DMS79 (cell line): ENCODE measurements around the gene EEF1B2.
"Not testable (repeated sequence)": the region's sequence is repeated elsewhere in the genome, so short reads cannot be mapped to it uniquely, and the experiment has no call there.

Source experiments
- DNase-seq: peaks from one replicate; lab custom pipeline; 2025; lab: John Stamatoyannopoulos, UW

EEF1B2 gene

DNA sequence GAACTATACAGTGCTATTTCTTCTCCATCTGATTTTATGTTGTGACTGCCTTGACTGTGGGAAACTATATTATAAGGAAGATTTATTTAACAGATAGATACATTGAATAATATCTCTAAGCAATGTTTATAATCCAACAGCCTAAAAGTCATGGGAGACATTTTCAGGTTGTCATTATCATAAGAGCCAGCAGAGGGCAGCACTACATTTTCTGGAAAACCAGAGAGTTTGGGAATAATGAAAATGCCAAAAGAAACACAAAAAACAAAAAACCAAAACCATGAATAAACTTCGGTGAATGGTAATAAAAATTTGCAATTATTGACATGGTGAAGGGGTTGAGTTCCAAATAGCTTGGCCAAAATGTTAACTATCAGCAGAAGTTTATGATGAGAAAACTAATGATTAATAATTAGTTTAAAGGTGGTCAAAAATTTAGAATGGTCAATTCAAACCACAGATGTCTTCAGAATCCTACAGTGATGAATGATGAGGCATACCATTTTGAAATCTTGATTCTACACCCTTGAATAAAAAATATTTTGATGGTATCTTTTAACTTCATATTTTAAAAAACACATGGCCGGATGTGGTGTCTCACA, 4.7 kb downstream of the EEF1B2 start:
- DNase-seq, result no peak

DNA sequence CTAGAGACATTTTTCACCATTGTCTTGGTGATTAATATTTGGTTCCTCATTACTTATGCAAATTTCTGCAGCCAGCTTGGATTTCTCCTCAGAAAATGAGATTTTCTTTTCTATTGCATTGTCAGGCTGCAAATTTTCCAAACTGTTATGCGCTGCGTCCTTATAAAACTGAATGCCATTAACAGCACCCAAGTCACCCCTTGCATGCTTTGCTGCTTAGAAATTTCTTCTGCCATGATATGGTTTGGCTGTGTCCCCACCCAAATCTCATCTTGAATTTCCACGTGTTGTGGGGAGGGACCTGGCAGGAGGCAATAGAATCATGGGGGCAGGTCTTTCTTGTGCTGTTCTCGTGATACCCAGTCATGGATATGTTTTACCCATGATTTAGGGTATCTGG, 8.5 kb downstream of the EEF1B2 start:
- DNase-seq, result not testable (repeated sequence)

DNA sequence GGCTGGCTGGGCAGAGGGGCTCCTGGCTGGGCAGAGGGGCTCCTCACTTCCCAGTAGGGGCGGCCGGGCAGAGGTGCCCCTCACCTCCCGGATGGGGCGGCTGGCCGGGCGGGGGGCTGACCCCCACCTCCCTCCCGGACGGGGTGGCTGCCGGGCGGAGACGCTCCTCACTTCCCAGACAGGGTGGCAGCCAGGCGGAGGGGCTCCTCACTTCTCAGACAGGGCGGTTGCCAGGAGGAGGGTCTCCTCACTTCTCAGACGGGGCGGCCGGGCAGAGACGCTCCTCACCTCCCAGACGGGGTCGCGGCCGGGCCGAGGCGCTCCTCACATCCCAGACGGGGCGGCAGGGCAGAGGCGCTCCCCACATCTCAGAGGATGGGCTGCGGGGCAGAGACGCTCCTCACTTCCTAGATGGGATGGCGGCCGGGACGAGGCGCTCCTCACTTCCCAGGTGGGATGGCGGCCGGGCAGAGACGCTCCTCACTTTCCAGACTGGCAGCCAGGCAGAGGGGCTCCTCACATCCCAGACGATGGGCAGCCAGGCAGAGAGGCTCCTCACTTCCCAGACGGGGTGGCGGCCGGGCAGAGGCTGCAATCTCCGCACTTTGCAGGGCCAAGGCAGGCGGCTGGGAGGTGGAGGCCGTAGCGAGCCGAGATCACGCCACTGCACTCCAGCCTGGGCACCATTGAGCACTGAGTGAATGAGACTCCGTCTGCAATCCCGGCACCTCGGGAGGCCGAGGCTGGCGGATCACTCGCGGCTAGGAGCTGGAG, 12.1 kb downstream of the EEF1B2 start:
- DNase-seq, result not testable (repeated sequence)

DNA sequence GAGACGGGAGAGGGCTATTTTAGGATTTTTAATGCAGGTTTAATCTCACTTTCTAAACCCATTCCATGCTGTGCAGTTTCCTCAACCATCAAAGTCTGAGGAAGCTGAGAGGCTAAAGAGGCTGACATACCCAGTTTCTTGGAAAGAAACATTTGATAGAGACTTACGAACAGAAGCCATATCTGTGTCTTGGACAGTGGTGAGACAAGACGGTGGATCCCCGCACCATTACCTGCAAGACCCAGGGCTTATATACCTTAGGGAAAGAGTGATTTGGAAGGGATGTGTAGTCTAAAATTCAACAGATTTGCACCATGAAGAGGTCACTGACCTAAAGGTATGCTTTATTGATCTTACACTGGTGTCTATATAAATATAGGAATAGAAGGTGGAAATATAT, 13.5 kb downstream of the EEF1B2 start:
- DNase-seq, result no peak

DNA sequence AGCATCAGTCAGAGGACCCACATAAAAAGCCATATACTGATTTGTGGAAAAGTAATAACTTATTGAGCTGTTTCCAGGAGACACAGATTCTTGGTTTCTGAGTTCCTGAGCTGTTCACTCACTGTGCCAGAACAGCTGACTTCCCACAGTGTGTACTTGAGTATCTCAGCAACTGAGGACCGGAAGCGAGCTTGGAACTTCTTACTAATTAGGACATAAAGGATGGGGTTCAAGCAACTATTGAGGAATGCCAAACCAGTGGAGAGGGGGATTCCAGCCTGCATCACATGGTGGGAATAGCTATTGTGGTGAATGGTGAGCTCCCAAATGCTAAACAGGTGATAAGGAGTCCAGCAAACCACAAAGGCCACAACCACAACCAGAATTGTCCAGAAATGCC, 16.4 kb downstream of the EEF1B2 start:
- DNase-seq, result no peak

DNA sequence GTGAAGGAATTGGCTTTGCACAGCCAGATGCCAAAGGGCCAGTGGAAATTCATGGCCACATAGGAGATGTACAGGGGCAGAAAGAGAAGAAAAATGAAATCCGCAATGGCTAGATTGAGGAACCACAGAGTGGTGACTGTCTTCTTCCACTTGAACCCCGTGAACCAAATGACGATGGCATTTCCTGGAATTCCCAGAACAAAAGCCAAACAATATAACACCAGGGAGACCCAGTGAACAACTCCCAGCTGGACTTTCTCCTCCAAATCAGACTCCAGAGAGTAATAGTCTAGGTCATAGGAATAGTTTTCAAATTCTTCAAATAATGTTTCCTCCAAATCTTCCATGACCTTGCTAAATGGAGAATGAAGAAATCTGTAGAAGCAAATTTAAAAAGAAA, 17.2 kb downstream of the EEF1B2 start:
- DNase-seq, result no peak

DNA sequence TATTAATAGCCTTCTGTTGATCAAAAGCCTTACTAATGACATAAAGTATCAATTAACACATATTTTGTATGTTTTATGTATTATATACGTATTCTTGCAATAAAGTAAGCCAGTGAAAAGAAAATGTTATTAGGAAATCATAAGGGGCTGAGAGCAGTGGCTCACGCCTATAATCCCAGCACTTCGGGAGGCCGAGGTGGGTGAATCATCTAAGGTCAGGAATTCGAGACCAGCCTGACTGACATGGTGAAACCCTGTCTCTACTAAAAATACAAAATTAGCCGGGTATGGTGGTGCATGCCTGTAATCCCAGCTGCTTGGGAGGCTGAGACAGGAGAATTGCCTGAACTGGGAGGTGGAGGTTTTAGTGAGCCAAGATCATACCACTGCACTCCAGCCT, 21.8 kb downstream of the EEF1B2 start:
- not testable (repeated sequence) for DNase-seq

DNA sequence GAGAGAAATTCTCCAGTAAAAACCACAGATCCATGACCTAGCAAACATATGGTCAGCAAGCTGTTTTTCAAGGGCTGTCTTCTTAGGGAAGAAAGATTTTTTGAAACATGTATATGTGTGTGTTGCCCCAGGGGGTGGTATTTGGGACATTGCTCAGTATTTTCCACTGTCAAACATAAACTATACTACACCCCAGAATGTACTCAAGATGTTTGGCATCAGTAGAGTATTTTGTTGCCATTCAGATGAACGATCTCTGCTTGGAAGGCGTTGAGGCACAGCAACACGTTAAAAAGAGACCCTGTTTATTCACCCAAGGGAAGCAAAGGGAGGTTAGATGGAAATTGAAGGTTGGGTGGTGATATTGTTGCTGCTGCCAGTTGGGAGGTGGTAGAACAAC, 30.0 kb downstream of the EEF1B2 start:
- no peak for DNase-seq

DNA sequence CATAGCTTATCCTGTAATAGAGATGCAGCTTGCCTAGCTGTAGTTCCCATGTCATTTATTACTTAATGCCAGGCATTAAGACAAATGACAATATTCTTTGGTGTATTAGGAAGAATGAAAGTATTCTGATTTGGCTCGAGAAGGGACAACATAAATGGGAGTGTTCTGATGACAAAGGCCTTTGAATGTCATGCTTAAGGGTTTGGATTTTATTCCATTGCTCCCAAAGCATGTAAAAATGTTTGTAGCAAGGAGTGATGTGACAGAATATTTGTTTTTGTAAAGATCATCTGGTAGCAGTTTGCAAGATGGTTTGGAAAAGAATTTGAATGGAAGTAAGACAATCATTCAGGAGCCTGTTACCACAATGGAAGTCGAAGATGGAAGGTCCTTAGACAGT, 30.4 kb downstream of the EEF1B2 start:
- no peak for DNase-seq

DNA sequence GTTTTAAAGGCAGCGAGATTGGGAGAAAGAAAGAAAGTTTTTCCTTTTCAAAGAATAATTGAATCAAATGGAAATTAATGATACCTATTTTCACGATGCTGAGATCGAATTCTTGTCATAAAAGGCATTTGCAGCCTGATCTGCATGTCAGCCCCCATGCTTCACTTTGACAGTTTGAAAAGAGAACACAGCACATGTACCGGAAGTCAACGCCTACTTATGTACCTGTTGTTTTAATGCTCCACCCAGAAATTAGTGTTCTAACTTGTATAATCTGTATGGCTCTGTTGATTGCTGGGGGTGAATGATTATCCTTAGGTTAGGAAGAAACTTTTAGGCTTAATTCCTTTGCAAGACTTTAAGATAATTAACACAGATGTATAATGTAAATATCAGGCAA, 31.0 kb downstream of the EEF1B2 start:
- no peak for DNase-seq

DNA sequence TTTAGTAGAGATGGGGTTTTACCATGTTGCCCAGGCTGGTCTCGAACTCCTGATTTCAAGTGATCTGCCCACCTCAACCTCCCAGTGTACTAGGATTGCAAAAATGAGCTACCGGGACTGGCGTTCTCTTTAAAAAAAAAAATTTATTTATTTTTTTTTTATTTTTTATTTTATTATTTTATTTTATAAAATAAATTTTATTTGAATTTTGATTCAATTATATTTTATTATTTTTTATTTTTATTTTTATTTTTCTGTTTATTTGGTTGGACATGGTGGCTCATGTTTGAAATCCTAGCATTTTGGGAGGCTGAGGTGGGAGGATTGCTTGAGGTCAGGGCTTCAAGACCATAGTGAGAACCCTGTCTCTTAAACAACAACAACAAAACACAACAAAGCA, 32.5 kb downstream of the EEF1B2 start:
- DNase-seq, result no peak

DNA sequence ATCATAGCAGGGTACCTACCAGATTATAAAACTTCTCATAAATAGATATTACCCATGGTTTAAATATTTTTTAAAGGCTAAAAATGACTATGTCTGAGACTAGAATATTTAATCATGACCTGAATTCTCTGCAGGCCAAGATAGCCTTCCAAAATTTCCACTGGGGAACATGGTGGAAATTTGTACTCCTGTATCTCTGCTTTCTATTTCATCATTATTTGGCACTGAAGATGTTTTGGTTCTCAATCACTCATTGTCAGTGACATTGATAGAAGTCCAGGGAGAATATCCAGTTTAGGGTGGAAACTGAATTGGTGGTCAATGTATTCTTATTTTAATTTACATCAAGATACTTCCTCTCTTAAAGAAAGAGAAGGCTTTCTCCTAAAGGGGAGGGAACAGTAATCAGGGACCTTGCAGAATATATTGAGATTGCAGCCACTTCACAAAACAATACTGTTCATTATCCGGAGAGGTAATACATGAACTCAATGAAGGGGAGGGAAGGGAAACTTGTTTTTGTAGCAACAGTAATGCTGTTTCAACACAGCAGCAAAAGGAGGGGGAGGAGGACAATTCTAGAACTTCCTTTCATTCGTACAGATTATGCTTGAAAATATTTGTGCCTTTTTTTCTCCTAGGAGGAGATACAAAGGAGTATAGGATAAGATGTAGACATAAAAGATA, 34.1 kb downstream of the EEF1B2 start:
- no peak for DNase-seq

DNA sequence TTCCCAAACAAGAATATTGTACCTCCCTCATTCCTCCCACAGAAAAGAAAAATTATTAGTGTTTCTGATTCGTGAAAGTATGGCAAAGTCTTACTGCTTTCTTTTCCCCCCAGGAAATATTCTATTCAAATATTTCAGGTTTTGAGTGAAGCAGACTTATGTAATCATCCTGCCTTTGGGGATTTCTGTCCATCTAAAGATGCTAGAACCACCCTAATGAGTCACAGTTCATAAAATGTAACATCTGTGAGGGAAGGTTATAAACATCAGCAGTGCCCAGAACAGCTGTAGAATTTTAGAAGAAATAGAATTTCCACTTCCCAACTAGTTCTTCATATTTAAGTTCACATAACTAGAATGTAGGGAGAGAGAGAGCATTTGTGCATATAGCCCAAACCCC, 39.0 kb downstream of the EEF1B2 start:
- DNase-seq, result no peak

DNA sequence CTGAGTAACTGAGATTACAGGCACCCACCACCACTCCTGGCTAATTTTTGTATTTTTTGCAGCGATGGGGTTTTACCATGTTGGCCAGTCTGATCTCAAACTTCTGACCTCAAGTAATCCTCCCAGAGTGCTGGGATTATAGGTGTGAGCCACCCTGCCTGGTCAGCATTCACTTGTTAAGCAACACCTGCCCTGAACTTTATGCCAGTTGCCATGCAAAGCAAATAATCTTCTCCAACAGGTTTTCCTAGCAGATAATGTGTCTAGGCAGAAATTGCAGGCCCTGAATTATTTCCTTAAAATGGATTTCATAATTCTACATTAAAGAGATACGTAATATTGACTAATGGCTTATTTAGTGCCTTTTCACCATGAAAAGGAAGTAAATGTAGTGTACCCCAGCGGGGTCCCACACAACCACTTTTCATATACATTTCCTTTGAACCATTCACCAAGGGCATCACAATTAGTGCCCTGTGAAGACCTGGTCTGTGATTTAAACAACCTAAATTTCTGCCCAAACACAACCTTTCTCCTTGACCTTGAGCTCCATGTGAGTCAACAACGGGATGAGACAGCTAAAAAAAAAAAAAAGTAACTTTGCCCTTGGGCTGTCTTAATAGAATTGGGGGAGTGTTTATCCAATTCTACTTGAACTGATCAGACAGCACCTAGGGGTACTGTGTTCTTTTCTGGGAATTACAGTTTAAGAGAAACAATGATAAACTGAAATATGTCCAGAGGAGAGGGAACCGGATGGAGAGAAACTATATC, 41.6 kb downstream of the EEF1B2 start:
- DNase-seq, result no peak

DNA sequence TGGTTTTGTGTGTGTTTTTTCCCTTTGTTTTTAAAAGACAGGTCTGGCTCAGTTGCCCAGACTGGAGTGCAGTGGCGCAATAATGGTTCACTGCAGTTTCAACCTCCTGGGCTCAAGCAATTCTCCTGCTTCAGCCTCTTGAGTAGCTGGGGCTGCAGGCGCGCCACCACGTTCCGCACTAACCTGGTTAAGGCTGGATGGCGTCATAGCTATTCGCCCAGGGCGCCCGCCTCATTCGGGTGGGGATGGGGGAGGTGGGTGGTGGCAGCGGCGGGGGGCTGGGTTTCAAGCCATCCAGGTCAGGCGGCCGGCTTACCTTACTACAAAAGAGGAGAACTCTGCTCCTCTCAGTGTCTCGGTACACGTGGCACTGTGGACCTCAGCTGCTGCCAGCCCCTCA, 42.8 kb downstream of the EEF1B2 start:
- no peak for DNase-seq

DNA sequence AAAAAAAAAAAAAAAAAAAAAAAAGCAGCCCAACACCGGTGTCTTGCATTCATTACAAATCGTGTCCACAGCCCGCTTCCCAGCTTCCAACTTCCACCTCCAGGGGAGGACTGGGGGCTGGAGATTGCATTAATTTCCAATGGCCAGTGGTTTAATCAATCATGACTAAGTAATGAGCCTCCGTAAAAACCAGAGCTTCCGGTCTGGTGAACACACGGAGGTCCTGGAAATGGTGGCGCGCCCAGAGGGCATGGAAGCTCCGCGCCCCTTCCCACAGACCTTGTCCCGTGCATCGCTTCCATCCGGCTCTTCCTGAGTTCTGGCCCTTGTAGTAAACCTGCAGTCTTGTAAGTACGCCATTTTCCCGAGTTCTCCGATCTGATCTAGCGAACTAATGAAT, 43.6 kb downstream of the EEF1B2 start:
- no peak for DNase-seq

DNA sequence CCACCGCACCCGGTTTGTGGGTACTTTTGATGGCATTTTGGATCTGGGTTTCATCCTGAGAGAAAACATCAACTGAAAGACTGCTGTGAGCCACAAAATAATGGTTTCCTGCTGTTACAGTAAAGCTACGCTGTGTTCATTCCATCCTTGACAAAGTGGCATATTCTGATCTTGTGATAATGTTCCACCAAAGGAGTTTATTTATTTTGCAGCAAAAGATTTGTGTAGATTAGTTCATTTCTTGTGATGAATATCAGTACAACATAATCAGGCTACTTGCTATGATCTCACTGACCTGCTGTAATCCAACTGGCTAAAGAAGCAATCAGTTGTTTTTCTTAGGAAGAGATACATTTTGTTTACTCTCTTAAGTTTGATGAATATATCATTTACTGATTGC, 45.0 kb downstream of the EEF1B2 start:
- no peak for DNase-seq

DNA sequence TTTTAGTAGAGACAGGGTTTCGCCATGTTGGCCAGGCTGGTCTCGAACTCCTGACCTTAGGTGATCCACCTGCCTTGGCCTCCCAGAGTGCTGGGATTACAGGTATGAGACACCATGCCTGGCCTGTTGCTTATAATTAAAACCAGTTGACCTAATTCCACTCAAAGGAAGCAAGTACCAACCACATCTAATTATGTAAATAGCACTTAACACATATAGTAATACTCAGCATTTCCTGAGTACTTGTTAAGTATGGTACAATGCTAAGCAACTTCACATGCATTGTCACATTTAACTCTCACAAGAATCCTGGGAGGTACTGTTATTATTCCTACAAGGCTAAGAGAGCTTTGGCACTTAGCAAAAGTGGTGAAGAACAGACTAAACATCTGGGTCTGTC, 47.6 kb downstream of the EEF1B2 start:
- not testable (repeated sequence) for DNase-seq

DNA sequence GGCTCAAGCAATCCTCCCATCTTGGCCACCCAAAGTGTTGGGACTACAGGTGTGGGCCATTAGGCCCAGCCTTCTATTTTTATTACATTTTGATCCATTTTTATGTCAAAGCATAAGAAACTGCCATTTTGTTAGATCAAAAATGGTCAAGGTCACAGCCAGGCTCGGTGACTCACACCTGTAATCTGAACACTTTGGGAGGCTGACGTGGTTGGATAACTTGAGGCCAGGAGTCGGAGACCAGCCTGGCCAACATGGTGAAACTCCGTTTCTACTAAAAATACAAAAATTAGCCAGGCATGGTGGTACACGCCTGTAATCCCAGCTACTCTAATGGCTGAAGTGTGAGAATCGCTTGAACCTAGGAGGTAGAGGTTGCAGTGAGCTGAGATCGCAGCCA, 49.2 kb downstream of the EEF1B2 start:
- no peak for DNase-seq

DNA sequence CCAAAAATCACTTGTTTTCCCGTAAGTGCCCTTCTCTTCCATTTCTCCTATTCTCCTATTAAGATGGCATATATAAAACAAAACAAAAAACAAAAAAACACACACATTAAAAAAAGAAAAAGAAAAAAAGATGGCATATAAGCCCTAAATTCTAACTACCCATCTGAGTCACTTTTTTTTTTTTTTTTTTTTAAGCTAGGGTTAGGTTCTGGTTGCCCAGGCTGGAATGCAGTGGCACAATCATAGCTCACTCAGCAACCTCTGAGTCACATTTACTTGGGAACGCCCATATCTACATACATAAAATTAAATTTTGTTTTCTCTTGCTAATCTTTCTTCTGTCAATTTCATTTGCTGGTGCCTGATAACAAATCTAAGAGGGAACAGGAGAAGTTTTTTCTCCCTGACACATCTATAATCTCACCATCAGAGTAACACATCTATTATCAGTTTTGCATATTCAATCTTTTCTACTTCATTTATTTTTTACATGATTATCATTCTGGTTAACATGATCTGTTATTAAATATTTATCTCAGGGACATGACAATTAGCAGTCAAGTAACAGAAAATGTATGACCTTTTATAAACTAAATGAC, 52.1 kb downstream of the EEF1B2 start:
- DNase-seq, result no peak
